CD4-positive, alpha-beta T cell treated with Interleukin-2 at 100 ng/mL for 4 hours (primary cell): Measurements from ENCODE around the gene KCNQ1.

Source experiments
- DNase-seq: peaks from one replicate; pipeline ENCODE4 v3.0.0-alpha.2; 2020; ENCODE audit warnings: low spot score

KCNQ1 gene

GRCh38 chr11:2732940-2733628, 288.3 kb downstream of the KCNQ1 start:
- no peak for DNase-seq

DNA sequence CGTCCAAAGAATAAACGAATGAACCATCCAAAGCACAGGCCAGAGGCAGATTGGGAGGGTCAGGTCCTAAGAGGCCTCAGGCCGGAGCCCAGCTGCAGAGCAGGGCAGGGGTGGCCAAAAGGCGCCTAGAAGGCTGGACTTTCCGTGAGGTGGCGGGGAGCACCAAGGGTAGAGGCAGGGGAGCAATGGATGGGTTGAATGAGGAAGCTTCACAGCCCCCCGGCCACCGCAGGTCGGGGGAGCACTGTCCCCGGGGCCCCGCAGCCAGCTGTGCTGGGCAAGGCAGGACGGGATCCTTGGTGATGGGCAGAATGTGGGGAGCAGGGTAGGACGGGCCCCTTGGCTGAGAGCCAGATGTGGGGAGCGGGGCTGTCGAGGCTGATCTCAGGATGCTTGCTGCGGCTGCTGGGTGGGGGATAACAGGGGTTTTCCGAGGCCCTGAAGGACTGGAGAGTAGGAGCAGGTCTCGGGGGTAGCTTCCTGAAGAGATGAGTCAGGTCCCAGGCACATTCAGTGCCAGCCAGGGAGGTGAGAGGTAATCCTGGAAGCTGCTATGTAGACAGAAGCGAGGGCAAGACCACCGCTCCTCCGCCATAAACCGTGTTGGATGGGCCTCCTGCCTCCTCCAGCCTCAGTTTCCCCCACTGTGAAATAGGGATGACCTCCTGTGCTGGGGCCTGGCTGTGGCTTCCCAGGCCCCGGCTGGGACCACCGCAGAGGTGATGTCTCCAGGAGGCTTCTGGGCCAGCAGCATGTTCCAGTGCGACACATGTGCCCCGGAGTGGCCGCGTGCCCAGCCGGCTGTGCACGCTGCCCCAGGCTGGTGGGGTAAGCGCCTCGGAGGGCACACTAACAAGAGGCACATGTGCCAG, 289.6 kb downstream of the KCNQ1 start:
- no peak for DNase-seq

DNA sequence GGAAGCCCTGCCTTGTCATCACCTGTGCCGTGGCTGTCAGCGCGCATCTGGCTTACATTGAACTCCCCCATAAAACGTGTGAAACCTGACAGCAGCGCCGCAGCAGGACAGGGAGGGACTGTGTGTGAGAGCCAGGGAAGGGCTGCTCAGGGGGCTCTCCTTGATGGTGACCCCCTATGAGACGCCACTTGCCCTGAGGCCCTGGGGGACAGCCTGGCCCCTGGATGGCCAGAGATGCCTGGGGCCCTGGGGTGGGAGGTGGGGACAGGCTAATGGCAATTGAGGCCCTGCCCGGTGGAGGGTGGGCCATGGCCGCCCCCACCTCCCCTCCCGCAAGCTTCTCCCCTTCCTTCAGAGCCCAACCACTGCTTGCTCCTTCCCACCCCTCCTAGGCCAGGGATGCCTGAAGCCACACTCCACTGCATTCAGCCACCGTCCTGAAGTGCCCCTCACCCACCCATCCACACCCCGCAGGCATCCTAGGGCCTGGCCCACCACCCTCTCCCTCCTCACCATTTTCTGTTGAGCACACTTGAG, 290.3 kb downstream of the KCNQ1 start:
- no peak for DNase-seq

GRCh38 chr11:2736577-2737225, 291.9 kb downstream of the KCNQ1 start:
- no peak for DNase-seq

GRCh38 chr11:2737226-2737590, 292.4 kb downstream of the KCNQ1 start:
- DNase-seq = no peak

- DNase-seq = no peak
Observed at GRCh38 chr11:2737866-2738265, 293.1 kb downstream of the KCNQ1 start.

DNA sequence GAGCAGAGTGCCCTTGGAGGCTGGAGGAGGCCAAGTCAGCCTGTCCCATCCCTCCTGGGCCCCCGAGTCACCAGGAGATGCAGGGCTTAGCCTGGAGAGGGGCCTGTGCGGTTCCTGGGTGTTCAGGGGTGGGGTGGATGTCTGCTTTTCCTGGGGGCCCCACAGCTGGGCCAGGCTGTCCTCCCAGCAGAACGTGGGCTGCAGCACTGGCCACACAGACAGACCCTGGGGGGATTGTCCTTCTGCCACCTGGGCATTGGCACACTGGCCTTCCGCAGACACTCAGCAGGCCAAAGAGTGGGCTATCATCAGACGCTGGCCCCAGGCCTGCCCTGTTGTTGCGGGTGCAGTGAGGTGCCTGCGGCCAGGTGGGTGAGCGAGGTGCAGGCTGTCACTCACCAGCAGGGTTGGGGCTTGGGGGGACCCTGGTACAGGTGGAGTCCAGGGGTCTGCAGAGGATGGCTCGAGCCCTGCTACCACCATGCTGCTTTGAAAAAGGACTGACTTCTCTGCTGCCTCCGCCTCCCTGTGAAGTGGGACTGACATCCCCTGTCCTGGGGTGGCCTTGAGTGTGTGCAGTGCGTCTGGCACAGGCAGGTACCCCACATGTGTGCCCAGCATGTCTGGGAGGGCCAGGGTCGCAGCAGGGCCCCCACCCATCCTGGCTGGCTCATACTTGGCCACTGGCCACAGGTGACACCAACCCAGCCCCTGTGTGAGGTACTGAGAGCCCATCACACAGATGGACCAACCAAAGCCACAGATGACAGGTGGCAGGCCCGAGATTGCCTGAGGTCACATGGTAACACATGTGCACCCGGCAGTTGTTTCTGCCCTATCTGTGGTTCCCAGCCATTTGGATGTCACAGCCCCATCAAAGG, 294.0 kb downstream of the KCNQ1 start:
- DNase-seq = no peak

- no peak for DNase-seq
Observed at GRCh38 chr11:2739531-2740274, 294.9 kb downstream of the KCNQ1 start.

DNA sequence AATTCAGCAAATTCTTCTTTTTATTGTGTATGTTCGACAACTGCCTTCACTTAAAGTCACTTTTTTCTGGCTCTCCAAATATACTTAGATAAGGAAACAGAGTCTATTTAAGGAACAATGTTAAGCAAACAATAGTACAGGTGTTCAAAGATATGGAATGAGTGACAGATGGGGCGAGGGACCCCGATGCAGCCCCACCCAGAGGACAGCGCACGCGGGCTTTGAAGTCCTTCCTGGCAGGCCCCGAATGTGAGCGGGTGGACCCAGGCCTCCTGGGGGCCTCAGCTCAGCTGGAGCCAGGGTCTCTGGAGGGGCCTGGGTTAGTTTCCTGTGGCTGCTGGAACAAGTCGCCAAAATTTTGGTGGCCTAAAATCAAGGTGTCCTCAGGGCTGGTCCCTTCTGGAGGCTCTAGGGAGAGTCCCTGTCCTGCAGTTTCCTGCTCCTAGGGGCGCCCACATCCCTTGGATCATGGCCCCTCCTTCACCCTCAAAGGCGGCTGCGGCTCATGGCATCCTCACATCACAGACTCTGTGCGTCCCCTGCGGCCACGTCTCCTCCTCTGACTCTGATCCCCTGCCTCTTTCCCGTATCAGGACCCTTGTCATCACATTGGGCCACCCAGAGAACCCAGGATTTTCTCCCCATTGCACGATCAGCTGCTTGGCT, 295.6 kb downstream of the KCNQ1 start:
- no peak for DNase-seq

DNA sequence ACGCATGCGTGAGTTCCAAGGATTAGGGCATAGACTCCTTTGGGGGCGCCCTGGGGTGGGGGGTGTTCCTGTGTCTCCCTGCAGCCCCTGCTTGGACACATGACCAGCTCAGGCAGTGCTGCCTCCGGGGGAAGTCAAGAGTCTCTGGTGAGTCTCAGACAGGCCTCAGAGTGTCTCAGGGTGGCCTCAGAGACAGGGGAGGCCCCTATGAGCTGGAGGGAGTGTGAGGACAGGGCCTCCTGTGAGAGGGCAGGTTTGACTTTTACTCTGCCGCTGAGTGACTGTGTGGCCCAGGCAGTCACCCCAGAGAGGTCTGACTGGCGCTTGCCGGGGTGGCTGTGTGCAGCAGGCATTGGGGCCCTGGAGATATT, 296.2 kb downstream of the KCNQ1 start:
- no peak for DNase-seq

DNA sequence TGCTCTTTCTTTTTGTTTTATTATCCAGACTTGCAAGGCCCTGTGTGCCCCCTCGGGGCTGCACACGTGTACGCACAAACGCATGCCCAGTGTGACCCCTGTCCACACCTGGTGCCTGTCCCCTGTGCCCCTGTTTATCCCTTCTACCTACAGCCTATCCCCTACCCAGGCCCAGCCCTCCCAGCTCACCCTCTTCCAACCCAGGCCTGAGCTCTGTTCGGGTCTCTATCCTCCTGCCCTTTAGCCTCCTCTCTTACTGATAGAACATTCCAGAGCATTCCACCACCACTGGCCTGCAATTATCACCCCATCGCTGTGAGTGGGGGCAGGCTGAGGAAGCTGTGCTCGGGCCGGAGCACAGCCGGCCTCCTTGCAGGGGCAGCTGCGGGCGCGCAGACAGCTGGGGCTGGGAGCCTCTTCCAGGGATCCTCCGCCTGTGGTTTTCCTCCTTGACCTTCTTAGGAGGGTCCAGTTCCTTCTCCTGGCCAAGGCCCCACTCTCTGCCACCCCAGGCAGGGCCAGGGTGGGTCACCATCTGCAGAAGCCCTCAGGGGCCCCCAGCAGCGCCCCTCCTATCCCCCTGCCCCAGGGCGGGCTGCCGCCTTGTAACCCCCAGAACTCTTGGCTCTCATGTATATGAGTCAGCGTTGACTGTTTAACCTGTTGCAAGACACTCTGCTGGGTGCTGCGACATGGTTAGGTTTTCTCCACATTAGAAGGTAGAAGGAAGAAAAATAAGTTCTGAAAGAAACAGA, 296.7 kb downstream of the KCNQ1 start:
- no peak for DNase-seq

DNA sequence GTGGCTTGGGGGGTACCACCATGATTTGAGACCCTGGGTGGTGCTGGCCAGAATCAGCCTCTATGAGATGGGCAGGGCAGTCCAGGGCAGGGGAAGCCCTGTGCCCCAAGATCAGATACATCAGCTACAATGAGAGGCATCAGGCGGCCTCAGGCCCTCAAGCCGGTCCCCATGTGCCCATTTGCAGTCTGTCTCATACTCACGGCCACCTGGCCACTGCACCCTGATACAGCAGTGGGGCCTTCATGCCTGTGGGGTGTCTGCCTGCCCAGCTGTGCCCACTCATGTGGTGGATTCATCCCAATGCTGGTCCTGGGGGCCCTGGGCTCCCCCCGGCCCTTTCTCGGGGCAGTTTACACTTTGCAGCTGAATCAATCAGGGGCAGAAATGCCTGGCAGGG, 297.4 kb downstream of the KCNQ1 start:
- no peak for DNase-seq

DNA sequence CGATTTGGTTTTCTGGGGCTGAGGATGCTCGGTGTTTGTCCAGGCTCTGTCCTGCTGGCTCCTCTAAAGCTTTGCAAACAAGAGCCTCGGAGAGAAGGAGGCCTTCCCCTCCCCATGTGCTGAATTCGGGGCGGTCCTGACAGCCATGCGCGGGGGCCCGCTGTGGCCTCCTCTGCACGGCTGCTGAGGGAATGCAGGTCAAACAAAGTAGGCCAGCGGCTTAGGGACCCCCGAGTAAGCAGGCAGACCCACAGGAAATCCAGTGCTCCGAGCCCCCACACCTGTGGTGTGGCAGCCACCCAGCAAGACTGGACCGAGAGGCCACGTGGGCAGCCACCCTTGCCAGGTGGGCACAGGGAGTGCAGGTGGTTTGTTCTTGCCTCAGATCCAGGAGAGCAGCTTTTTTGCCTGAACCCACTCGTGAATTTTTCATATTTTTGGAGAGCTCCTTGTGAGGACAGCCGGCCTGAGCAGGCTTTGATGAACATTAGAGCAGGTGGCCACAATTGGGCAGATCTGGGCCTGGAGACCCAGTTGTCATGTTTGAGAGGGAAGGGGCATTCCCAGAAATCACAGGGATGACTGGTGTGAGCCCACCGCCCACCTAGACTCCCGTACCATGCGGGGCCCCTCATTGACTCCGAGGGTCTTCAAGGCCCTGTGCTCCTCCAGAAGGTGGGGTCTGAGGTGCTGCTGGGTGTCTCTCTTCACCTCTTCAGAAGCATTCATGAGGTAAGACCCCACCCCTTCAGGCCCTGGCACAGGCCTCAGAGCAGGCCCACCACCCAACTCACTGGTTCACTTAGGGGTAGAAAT, 298.0 kb downstream of the KCNQ1 start:
- DNase-seq = no peak

DNA sequence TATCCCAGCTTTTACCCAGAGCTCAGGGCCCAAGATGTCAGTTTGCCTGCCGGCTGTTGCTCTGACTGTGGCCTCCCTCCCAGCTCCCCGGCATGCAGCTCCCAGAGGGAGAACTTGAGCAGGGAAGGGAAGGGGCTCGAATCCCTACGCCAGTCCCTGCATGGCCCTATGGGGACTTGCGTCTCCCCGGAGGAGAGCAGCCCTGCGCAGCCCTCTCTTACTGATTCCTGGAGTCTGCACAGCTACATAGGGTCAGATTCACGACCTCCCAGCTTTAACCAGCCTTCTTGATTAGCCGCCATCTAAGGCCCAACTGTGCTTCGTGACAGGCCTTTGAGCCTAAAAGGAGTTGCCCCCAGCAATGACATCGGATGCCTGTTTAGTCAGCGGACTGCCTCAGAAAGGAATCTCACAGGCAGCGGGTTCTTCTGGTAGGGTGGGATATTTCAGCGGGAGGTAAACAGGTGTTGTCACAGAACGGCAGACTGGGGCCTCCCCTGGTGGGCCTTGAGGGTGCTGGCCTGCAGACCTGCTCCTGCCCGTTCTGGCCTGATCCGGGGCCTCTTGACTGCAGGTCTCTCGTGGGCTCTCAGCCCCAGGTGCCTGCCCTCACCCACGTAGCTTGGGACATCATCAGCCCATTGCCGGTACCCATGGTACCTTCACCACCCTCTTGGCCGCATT, 298.8 kb downstream of the KCNQ1 start:
- DNase-seq = no peak

GRCh38 chr11:2744166-2744565, 299.4 kb downstream of the KCNQ1 start:
- no peak for DNase-seq

DNA sequence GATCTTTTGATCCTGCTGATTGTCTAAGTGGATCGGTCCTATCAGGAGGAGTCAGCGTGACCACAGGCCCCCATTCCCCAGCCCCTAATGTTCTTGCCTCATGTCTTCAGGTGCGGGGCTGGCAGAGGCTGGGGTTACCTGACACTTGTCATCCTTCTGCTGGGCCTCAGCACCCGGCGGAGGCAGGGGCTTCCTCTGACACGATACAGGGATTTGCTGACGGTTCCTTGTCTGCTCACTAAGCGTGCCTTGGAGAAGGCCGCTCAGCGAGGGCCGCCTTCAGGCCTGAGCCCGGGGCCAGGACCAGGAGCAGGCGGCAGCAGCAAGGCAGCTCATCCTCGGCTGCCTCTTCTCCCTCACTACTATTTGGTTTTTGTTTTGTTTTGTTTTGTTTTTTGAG, 300.7 kb downstream of the KCNQ1 start:
- DNase-seq = no peak

- no peak for DNase-seq
Observed at GRCh38 chr11:2746401-2747247, 301.8 kb downstream of the KCNQ1 start.
